ENCODE data around the gene R3HDM2.
A peak's percentile ranks its signal among the peaks of the same experiment; 100 is the strongest.
"Not testable (repeated sequence)": the region's sequence is repeated elsewhere in the genome, so short reads cannot be mapped to it uniquely, and the experiment has no call there.

The R3HDM2 gene

DNA sequence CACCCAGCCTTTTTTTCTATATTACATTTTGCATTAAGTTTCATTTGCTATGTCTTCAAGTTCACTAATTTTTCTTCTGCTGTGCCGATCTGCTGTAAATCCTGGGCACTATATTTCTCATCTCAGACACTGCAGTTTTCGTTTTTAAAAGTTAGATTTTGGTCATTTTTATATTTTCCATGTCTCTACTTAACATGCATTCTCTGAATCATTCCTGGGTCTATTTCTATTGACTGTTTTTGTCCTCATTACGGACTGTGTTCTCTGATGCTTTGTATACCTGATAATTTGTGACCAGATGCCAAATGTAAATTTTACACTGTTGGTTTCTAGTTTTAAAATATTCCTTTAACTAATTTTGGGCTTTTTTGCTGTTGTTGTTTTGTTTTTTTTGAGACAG is 64.5 kb downstream of the R3HDM2 start:
- Histone ChIP-seq H3K9me3 (ENCODE audit: low read length) (peaks cover 2% of the 10 kb centered on the region), H3K4me1 (ENCODE audit: insufficient read depth, low read length) (no peaks in the 10 kb centered on the region), H3K27me3 (ENCODE audit: insufficient read depth, low read length) (no peaks in the 10 kb centered on the region), H2AFZ (ENCODE audit: low read depth, low read length) (no peak overlapping the region), H3K36me3 (ENCODE audit: insufficient read depth, low read length) (peaks cover 3% of the 10 kb centered on the region), H3K4me3 (ENCODE audit: low read length) (no peak overlapping the region)

DNA sequence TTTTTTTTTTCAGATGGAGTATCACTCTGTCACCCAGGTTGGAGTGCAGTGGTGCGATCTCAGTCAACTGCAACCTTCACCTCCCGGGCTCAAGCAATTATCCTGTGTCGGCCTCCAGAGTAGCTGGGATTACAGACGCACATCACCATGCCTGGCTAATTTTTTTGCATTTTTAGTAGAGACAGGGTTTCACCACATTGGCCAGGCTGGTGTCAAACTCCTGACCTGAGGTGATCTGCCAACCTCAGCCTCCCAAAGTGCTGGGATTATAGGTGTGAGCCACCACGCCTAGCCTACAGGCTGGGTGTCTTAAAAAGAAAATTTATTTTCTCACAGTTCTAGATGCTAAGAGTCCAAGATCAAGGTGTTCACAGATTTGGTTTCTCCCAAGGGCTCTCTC is 66.7 kb downstream of the R3HDM2 start:
- H2AFZ ChIP-seq (ENCODE audit: low read depth, low read length); H3K9me3 ChIP-seq (ENCODE audit: low read length); H3K4me3 ChIP-seq (ENCODE audit: low read length); H3K36me3 ChIP-seq (ENCODE audit: insufficient read depth, low read length); H3K27me3 ChIP-seq (ENCODE audit: insufficient read depth, low read length); H3K4me1 ChIP-seq (ENCODE audit: insufficient read depth, low read length): not testable (repeated sequence)

DNA sequence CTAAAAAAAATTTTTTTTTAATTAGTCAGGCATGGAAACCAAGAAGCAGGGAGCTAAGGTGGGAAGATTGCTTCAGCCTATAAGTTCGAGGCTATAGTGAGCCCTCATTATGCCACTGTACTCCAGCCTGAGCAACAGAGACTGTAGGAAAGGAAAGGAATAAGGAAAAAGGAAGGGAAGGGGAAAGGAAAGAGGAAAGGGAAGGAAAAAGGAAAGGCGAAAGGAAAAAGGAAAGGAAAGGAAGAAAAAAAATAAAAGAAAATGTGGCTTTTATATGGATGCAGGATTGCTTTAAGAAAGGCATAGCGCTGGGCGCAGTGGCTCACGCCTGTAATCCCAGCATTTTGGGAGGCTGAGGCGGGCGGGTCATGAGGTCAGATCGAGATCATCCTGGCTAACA is 70.4 kb downstream of the R3HDM2 start:
- no peaks in the 10 kb centered on the region for H3K9me3 ChIP-seq (ENCODE audit: low read length)

DNA sequence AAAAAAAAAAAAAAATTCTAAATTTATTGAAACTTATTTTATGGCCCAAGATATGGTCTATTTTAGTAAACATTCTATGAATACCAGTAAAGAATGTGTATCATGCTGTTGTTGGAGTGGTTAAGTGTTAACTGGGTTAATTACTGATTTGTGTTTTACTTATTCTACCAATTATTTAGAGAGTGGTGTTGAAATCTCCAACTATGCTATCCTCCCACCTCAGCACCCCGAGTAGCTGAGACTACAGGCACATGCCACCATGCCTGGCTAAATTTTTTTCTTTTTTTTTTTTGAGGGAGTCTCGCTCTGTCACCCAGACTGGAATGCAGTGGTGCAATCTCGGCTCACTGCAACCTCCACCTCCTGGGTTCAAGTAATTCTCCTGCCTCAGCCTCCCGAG is 72.2 kb downstream of the R3HDM2 start:
- Histone ChIP-seq H3K9me3 (ENCODE audit: low read length) (peaks cover 2% of the 10 kb centered on the region), H3K4me3 (ENCODE audit: low read length) (no peak overlapping the region), H3K36me3 (ENCODE audit: insufficient read depth, low read length) (no peaks in the 10 kb centered on the region), H3K27me3 (ENCODE audit: insufficient read depth, low read length) (no peaks in the 10 kb centered on the region), H3K4me1 (ENCODE audit: insufficient read depth, low read length) (no peaks in the 10 kb centered on the region), H2AFZ (ENCODE audit: low read depth, low read length) (no peak overlapping the region)

More for the DNA sequence above, 70.4 kb downstream of the R3HDM2 start:
- H3K36me3 ChIP-seq (ENCODE audit: insufficient read depth, low read length), result no peaks in the 10 kb centered on the region
- H3K4me1 ChIP-seq (ENCODE audit: insufficient read depth, low read length), result no peaks in the 10 kb centered on the region
- no peaks in the 10 kb centered on the region for H3K27me3 ChIP-seq (ENCODE audit: insufficient read depth, low read length)
- no peak overlapping the region for H3K4me3 ChIP-seq (ENCODE audit: low read length)
- H2AFZ ChIP-seq (ENCODE audit: low read depth, low read length), result no peak overlapping the region

DNA sequence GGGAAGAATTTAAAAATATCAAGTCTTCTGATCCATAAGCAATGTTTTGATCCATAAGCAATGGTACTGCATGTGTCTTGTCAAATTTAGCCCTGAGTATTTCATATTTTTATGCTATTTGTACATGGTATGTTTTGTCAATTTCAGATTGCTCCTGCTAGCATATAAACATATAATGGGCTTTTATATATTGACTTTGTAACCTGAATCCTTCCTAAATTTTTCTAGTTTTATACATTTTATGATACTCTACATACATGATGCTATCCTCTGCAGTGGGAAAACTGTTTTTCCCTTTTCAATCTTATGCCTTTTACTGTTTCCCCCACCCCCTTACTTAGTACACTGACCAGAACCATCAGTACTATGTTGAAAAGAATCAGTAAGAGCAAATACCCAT is 75.1 kb downstream of the R3HDM2 start:
- no peaks in the 10 kb centered on the region for H3K4me1 ChIP-seq (ENCODE audit: insufficient read depth, low read length)
- H3K4me3 ChIP-seq (ENCODE audit: low read length), result no peak overlapping the region
- H3K9me3 ChIP-seq (ENCODE audit: low read length), result peaks cover 2% of the 10 kb centered on the region
- no peak overlapping the region for H2AFZ ChIP-seq (ENCODE audit: low read depth, low read length)
- no peaks in the 10 kb centered on the region for H3K27me3 ChIP-seq (ENCODE audit: insufficient read depth, low read length)
- H3K36me3 ChIP-seq (ENCODE audit: insufficient read depth, low read length), result no peaks in the 10 kb centered on the region

DNA sequence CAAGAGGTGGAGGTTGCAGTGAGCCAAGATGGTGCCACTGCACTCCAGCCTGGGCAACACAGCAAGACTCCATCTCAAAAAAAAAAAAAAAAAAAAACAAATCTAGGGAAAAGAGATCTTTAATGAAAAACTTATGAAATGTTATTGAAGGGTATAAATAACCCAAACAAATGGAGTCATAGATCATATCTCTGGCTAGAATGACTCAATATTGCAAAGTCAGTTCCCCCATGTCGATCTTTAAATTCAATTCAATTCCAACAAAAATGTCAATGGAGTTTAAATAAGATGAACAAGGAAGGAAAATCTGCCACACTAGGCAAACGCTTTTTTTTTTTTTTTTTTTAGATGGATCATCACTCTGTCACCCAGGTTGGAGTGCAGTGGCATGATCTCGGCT is 78.7 kb downstream of the R3HDM2 start:
- no peaks in the 10 kb centered on the region for H3K27me3 ChIP-seq (ENCODE audit: insufficient read depth, low read length)
- no peak overlapping the region for H2AFZ ChIP-seq (ENCODE audit: low read depth, low read length)
- H3K9me3 ChIP-seq (ENCODE audit: low read length), result peaks cover 2% of the 10 kb centered on the region
- H3K4me3 ChIP-seq (ENCODE audit: low read length), result no peak overlapping the region
- no peaks in the 10 kb centered on the region for H3K36me3 ChIP-seq (ENCODE audit: insufficient read depth, low read length)
- no peaks in the 10 kb centered on the region for H3K4me1 ChIP-seq (ENCODE audit: insufficient read depth, low read length)

DNA sequence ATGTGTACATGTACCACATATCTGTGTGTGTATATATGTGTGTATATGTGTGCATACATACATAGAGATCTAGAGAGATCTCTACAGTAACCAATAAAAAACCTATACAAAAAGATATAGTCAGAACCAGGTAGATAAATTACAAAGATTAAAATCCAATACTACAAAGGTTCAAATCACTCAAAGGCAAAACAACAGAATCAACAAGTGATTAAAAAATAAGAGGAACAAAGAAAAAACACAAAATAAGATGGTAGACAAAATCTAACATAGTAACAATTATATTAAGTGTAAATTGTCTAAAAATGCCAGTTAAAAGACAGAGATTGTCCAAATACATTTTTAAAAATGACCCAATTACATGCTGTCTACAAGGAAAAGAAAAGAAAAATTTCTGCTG is 83.6 kb downstream of the R3HDM2 start:
- Histone ChIP-seq H3K27me3 (ENCODE audit: insufficient read depth, low read length) (no peaks in the 10 kb centered on the region), H3K4me3 (ENCODE audit: low read length) (no peak overlapping the region), H3K9me3 (ENCODE audit: low read length) (no peaks in the 10 kb centered on the region), H3K36me3 (ENCODE audit: insufficient read depth, low read length) (no peaks in the 10 kb centered on the region), H3K4me1 (ENCODE audit: insufficient read depth, low read length) (peaks cover 5% of the 10 kb centered on the region), H2AFZ (ENCODE audit: low read depth, low read length) (no peak overlapping the region)

DNA sequence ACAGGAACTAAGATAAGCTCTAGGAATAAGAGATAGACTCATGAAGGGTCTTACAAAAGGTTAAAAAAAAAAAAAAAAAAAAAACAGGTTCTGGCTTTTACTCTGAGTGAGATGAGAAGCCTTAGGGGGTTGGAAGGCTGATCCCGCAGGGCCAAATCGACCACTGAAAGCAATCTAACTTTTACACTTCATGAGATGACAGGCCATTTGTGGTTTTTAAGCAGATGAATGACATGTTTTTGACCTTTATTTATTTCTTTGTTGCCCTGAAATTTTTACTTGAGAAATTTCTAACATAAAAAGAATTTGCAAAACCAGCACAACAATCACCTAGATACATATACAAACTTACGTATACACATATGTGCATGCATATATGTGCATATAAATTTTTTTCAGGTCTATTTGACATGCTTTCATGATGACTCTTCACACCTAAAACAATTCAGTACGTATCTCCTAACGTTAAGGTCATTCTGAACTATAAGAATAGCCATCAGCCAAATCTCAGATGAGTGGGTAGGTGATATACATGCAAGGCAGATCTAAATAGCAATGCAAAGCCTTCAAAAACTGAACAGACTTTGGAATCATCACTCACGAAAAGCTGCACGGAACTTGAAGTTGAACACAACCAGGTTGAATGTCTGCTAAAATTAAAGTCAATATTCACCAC is 87.0 kb downstream of the R3HDM2 start:
- Histone ChIP-seq H3K4me1 (ENCODE audit: insufficient read depth, low read length) (peaks cover 28% of the 10 kb centered on the region), H3K9me3 (ENCODE audit: low read length) (no peaks in the 10 kb centered on the region), H3K27me3 (ENCODE audit: insufficient read depth, low read length) (no peaks in the 10 kb centered on the region), H2AFZ (ENCODE audit: low read depth, low read length) (no peak overlapping the region), H3K4me3 (ENCODE audit: low read length) (no peak overlapping the region), H3K36me3 (ENCODE audit: insufficient read depth, low read length) (no peaks in the 10 kb centered on the region)

DNA sequence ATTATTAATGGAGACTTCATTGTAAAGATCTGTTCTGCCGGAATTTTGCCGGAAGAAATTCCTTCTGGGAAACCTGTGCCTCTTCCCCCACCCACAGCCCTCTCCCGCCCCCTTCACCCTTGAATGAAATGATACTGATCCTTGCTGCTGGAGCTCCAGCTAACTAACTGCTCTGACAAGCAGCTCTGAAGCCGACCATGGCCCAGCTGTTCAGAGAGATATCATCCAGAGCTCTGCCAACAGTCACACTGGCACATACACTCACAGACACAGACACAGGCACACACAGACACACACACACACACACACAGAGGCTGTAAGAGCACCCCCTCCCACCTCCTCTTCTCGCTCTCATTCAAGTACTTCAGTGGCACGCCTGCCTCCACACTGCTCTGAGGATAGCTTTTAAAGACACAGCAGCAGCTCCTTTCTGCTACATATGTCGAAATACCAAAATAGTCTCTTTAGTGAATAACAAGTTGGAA is 88.6 kb downstream of the R3HDM2 start:
- H2AFZ ChIP-seq (ENCODE audit: low read depth, low read length), result no peak overlapping the region
- H3K27me3 ChIP-seq (ENCODE audit: insufficient read depth, low read length), result no peaks in the 10 kb centered on the region
- H3K36me3 ChIP-seq (ENCODE audit: insufficient read depth, low read length), result no peaks in the 10 kb centered on the region
- peaks cover 28% of the 10 kb centered on the region for H3K4me1 ChIP-seq (ENCODE audit: insufficient read depth, low read length)
- peak overlapping the region; percentile 25 for H3K4me3 ChIP-seq (ENCODE audit: low read length)
- H3K9me3 ChIP-seq (ENCODE audit: low read length), result no peaks in the 10 kb centered on the region

DNA sequence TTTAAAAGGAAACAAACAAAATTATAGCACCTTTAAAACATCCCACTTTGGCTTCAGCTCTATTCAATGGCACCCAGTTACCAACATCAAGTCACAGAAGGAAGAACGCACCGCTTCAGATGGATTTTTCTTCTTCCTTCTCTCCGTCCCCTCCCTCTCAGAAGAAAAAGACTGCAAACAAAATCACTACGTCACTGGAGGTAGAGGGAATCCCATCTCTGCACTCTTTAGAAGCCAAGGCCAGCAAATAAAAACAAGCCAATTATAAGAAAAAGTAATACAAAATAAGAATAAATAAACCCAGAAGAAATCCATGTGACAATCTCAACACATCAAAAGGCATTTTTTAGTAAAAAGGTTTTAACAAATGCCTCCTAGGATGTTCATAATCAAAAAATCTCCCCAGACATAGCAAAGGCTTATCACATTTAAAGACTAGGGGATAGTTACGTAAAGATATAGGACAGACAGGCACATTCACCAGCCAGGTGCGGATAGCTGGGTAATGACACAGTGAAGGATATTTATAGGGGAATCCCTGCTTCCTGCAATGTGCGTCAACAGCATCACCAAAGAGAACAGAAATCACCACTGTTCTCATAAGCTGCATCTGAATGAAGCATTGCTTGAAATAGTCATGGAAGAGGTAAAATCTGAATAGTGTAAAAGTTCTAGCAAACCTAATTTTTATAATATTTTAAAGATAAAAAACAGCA is 89.4 kb downstream of the R3HDM2 start:
- Histone ChIP-seq H3K9me3 (ENCODE audit: low read length) (no peaks in the 10 kb centered on the region), H3K4me1 (ENCODE audit: insufficient read depth, low read length) (peaks cover 28% of the 10 kb centered on the region)

DNA sequence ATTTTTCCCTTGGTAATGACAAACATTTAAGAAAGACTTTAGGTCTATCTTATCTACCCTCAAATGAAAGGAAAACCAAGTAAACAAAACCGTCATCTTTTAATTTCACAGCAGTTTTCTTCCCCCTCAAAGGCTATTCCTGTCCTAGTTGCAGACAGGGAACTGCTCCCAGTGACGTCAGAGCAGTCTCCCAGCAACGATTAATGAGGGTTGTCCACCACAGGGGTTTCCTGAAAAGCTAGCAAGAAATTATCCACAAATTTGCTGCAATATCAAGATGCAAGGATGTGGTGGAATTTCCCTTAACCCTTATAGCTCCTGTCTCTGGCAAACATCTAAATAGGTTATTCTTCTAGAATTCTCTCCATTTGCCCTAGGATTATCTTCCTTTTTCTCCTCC is 90.7 kb downstream of the R3HDM2 start:
- no peaks in the 10 kb centered on the region for H3K36me3 ChIP-seq (ENCODE audit: insufficient read depth, low read length)
- H3K9me3 ChIP-seq (ENCODE audit: low read length), result no peaks in the 10 kb centered on the region
- no peak overlapping the region for H2AFZ ChIP-seq (ENCODE audit: low read depth, low read length)
- peaks cover 28% of the 10 kb centered on the region for H3K4me1 ChIP-seq (ENCODE audit: insufficient read depth, low read length)
- no peaks in the 10 kb centered on the region for H3K27me3 ChIP-seq (ENCODE audit: insufficient read depth, low read length)
- H3K4me3 ChIP-seq (ENCODE audit: low read length), result no peak overlapping the region

More for the DNA sequence above, 89.4 kb downstream of the R3HDM2 start:
- Histone ChIP-seq H3K36me3 (ENCODE audit: insufficient read depth, low read length) (no peaks in the 10 kb centered on the region), H3K27me3 (ENCODE audit: insufficient read depth, low read length) (no peaks in the 10 kb centered on the region), H3K4me3 (ENCODE audit: low read length) (peak overlapping the region; percentile 25), H2AFZ (ENCODE audit: low read depth, low read length) (no peak overlapping the region)

DNA sequence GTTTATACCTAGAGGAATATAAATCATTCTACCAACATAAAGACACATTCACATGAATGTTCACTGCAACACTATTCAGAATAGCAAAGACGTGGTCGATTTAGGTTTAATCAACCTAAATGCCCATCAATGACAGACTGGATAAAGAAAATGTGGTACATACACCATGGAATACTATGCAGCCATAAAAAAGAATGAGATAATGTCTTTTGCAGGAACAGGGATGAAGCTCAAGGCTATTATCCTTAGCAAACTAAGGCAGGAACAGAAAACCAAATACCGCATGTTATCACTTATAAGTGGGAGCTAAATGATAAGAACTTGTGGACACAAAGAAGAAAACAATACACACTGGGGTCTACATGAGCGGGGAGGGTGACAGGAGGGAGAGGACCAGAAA is 94.5 kb downstream of the R3HDM2 start:
- not testable (repeated sequence) for H3K36me3 ChIP-seq (ENCODE audit: insufficient read depth, low read length); H2AFZ ChIP-seq (ENCODE audit: low read depth, low read length); H3K4me3 ChIP-seq (ENCODE audit: low read length); H3K27me3 ChIP-seq (ENCODE audit: insufficient read depth, low read length); H3K9me3 ChIP-seq (ENCODE audit: low read length)
- H3K4me1 ChIP-seq (ENCODE audit: insufficient read depth, low read length), result peaks cover 18% of the 10 kb centered on the region

DNA sequence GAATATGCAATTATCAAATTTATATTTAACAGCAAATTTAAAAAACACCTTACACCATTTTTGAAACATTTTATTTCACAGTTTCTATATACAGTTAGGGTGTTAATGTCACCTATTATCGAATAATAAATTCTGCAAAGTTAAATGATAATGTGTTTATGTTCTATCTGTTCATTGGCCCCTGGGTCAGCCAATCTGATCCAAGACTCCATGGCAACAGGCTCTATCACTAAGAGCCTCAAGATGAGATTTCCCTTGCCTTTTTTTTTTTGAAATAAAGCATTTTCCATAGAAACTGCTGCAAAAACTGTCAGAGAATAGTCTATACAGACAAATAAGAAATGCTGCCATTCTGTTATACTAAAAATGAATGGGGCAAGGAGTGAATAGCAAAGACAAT is 96.6 kb downstream of the R3HDM2 start:
- H3K4me1 ChIP-seq (ENCODE audit: insufficient read depth, low read length), result no peaks in the 10 kb centered on the region
- H3K36me3 ChIP-seq (ENCODE audit: insufficient read depth, low read length), result peaks cover 2% of the 10 kb centered on the region
- H3K4me3 ChIP-seq (ENCODE audit: low read length), result no peak overlapping the region
- no peaks in the 10 kb centered on the region for H3K27me3 ChIP-seq (ENCODE audit: insufficient read depth, low read length)
- H2AFZ ChIP-seq (ENCODE audit: low read depth, low read length), result no peak overlapping the region
- H3K9me3 ChIP-seq (ENCODE audit: low read length), result peaks cover 2% of the 10 kb centered on the region

Measured in neuron (in vitro differentiated cells).